Erythroblast (primary cell): Measurements from ENCODE around the gene CFAP45.

Experiments
- GATA1 ChIP-seq: IDR thresholded peaks from 2 replicates; pipeline ENCODE4 v1.6.1; 2011; ENCODE audit warnings: low read depth, mild to moderate bottlenecking, control low read depth, low read length, moderate library complexity
- POLR2A ChIP-seq: IDR thresholded peaks from 2 replicates; pipeline ENCODE4 v1.6.1; 2011; ENCODE audit warnings: mild to moderate bottlenecking, low read length

- TF ChIP-seq POLR2A (no peak), GATA1 (no peak)
Observed at GRCh38 chr1:159935719-159936272, 35.8 kb upstream of the CFAP45 start.
